ENCODE measurements around the gene BBX.
"Not testable (repeated sequence)": the region's sequence is repeated elsewhere in the genome, so short reads cannot be mapped to it uniquely, and the experiment has no call there.

BBX gene

DNA sequence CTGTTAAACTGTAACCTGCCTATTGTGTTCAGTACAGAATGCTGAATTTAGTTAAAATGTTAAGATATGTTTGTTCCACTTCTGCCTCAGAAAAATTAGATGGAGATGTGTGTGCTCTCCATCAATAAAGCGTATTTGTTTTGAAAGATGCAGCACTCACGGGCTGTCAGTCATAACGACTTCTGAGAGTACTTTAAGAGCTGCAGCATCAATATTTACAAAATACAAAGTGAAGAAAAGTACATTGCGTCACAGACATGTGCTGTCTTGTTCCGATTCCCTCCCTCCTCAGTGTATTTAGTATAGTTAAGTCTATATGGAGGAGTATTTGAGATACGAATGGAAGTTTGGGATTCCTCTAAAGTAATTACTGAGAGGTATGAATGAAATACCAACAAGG, 166.6 kb downstream of the BBX start:
- DNase-seq = no peak

DNA sequence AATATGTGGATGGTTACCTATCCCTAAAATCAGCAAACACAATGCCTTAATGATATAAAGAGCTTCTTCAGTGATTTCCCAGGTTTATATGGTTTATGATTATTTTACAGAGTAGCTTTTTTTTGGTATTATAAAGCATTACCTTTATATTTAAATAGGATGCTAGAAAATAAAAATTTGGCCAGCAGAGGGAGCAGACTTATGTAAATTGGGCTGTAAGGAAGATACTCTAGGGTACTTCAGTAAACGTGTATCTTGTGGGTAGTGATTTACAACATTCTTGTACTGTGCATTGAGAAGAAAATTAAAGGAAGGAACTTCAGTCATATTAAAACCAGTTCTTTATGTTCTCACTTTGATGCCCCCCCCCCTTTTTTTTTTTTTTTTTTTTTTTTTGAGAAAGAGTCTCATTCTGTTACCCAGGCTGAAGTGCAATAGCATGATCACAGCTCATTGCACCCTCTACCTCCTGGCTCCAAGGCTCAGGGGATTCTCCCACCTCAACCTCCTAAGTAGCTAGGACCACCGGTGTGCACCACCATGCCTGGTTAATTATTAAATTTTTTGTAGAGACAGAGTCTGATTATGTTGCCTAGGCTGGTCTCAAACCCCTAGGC, 167.9 kb downstream of the BBX start:
- DNase-seq = no peak

DNA sequence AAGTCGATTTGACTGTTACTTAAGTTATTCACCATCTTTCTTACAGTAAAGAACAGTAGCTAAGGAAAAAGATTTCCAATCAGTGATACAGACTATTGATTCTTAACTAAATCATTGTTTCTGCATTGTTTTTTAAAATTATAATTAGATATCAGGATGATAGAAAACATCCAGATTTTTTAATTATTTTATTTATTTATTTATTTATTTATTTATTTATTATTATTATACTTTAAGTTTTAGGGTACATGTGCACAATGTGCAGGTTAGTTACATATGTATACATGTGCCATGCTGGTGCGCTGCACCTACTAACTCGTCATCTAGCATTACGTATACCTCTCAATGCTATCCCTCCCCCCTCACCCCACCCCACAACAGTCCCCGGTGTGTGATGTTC, 169.2 kb downstream of the BBX start:
- DNase-seq = not testable (repeated sequence)

DNA sequence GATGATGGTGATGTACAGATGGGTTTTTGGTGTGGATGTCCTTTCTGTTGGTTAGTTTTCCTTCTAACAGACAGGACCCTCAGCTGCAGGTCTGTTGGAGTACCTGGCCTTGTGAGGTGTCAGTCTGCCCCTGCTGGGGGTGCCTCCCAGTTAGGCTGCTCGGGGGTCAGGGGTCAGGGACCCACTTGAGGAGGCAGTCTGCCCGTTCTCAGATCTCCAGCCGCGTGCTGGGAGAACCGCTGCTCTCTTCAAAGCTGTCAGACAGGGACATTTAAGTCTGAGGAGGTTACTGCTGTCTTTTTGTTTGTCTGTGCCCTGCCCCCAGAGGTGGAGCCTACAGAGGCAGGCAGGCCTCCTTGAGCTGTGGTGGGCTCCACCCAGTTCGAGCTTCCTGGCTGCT, 174.6 kb downstream of the BBX start:
- not testable (repeated sequence) for DNase-seq

DNA sequence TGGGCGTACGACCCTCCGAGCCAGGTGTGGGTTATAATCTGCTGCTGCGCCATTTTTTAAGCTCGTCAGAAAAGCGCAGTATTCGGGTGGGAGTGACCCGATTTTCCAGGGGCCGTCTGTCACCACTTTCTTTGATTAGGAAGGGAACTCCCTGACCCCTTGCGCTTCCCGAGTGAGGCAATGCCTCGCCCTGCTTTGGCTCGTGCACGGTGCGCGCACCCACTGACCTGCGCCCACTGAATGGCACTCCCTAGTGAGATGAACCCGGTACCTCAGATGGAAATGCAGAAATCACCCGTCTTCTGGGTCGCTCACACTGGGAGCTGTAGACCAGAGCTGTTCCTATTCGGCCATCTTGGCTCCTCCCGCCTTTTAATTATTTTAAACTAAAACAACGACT, 175.1 kb downstream of the BBX start:
- DNase-seq = peak; percentile 24

DNA sequence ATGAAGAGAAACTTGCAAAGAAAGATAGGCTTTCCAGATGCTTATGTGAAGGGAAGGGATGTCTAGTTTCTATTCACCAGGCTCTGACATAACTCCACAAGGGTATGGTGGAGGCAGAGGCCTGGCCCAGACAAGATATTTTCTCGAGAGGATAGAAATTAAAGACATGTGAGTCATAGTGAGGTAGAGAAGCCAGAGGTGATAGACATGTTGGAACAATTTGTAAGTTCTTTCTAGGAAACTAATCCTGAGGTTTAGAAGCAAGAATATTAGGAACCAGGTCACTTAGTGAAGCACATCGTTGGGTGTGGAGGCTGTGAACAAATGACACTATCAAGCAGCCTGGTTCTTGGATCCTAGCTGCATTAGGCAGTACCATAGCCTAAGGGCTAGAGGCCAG, 176.9 kb downstream of the BBX start:
- no peak for DNase-seq

DNA sequence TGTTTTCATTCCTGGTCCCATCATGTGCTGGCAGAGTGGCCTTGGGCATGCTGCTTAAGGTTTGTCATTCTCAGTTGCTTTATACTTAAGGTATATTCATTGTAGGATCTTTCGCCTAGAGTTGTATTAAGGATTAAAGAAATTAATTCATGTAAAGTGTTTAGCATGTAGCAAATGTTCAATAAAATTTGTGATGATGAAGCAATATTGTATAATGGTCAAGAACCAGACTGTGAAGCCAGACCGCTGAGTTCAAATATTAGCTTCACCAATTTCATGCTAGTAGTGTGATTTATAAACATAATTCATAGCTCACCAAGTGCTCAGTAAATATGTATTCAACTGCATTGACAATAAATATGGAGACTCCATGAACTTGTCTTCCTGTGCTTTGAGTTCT, 178.5 kb downstream of the BBX start:
- no peak for DNase-seq

DNA sequence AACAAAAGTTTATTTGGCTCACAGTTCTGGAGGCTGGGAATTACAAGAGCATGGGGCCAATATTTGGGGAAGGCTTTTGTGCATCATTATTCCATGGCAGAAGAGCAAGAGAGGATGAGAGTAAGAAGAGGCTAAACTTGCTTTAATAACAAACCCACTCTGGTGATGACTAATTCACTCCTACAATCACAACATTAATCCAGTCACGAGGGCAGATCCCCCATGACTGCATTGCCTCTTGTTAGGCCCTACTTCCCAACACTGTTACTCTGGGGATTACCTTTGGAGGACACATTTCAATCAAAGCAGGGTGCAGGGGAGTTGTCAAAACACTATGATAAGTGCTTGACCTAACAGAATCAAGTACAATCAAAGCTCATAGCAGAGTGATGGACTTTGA, 181.7 kb downstream of the BBX start:
- DNase-seq = no peak

DNA sequence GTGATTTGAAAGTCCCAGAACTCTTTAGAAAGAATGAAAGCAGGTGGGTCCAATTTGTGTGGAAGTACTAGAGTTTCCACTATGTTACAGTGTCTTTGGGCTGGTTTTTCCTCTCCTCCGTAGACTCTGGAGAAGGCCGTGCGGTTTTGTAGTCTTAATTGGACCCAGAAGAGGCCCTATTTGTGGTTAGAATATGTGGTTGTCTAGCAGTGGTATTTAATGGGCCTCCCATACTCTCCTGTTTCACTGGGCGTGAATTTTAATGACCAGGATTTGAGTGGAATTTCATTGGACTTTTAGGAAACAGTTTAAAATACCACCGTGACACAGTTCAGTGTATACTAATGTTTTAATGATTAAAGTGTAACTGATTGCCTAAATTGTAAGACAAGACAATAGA, 182.3 kb downstream of the BBX start:
- no peak for DNase-seq

DNA sequence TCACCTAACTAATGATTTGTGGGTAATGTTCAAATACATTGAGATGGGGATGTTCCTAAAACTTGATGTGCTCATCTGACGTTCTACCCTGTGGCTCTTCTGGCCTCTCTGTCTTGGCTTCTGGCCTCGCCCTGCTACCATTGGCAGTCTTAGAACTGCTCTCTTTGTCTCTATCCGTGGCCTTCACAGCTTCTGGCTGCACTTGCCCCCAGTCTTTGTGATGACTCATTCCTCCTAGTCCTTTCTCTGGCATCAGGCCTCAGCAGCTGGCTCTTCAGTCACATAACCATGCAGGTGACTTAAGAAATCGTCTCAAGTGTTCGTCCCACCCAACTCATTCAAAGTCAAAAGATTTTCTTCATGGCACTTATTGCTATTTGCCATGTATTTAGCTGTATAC, 188.1 kb downstream of the BBX start:
- no peak for DNase-seq

DNA sequence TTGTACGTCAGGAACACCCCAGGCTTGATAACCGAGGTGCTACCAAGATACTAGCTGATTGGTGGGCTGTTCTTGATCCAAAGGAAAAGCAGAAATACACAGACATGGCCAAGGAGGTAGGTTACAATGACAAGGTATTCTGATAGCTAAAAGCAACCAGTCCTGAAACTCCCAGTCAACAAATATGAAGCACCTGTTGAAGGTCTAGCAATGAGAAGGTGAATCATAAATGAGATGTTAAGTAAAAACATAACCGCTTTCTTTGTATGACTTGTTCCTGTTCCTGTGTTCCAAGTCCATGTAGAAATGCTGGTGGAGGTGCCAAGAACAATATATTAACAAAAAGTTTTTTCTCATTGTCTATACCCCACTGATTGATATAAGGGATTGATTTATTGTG, 194.0 kb downstream of the BBX start:
- DNase-seq = no peak

DNA sequence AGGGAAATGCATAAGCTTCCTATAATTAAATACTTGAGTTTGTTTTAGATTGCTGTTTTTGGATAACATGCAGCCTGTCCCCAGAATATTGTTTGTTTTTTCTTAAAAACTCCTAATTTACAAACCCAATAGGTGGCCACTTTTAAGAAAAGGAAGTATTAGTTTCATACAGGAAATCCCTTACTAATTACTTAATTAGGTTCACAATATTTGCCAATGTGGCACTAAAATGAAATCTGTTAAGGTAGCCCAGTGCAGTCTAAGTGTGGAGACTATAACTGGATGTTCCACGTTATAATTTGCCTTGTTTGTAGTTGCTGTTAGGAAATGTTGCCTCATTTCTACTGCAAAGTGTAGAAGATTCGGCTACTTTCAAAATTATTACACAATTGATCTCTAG, 195.8 kb downstream of the BBX start:
- no peak for DNase-seq

DNA sequence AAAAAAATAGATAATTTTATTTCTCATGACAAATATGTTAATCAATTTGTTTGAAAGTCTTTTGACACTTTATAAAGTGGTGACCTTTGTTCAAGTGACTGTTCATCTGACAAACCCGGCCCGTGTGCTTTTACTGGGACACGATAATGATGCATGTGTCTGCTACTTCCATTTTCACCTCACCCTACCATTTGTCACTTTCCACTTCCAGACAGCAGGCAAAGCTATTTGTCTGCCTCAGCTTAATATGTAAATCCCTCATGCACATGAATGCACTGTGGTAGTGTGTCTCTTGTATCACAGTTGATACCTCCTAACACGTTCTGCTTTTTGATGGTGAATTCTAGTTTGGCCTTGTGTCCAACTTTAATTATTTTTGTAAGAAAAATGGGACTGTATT, 204.3 kb downstream of the BBX start:
- no peak for DNase-seq

DNA sequence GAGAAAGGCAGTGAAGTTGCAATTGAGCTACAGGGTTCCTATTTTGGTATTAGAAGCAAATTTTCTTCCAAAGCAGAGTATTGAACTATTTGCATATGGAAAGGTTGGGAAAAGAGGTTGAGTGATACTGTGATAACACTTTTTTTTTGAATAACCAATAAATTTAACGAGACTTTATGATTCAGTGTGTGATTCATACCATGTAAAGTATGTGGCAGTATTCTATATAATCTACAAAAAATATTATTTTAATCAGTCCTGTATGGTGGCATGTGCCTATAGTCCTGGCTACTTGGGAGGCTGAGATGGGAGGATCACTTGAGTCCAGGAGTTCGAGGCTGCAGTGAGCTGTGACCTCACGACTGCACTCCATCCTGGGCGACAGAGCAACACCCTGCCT, 206.9 kb downstream of the BBX start:
- no peak for DNase-seq

DNA sequence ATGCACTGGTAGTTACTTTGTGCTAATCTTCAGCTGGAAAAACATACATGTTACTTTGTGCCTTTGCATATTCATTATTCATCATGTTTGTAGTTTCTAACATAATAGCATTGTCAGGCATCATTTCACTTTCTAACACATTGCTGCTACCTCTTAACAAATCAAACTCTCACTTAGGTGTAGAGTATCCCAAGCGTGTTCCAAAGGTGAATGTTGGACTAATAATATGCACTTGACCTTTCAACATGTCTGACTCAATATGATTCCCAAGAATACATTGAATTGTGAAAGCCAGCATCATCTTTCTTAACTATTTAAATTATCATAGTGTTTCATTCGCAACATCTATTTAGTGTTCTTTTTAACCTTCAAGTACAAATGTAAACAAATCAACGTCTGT, 211.6 kb downstream of the BBX start:
- DNase-seq = no peak

DNA sequence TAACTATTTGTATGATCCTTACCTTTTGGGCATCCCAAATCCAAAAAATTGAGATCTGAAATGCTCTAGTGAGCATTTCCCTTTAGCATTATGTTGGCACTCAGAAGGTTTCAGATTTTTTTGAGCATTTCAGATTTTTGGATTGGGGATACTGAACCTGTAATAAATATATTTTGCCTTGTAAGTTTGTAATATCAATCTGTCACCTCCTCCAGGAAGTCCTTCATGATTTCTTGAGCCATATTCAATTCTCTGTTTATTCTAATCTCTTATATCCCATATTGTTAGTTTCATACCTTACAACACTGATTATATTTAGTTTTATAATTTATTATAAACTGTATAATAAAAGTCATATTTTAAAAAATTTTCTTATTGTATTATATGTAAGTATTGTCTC, 215.2 kb downstream of the BBX start:
- DNase-seq = no peak

DNA sequence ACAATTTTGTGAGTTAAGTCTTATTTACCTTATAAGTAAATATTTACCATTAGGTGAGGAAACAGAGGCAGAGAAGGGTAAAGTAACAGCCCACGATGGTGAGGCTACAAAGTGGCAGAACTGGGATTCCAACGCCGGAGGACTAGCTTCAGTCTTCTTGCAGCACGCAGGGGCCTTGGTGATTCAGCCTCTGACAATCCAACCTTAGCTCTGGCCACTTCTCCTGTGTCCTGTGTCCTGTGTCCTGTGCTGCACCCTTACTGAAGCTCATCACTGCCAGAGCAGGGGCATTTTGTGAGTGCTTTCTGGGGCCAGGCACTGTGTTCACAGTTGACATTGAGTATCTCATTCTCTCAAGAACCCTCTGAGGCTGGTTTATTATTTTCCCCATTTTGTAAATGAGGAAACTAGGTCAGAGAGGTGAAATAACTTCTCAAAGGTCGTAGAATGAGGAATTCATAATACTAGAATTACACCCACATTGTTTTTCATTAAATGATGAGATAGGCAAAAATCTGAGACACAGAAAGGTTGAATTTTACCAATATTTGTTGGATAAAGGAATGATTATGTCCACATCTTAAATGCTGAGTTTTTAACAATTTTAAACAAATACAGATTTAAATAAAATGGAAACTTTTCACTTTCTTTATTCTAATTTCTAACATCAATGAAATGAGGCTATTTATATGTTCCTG, 215.9 kb downstream of the BBX start:
- DNase-seq = no peak

DNA sequence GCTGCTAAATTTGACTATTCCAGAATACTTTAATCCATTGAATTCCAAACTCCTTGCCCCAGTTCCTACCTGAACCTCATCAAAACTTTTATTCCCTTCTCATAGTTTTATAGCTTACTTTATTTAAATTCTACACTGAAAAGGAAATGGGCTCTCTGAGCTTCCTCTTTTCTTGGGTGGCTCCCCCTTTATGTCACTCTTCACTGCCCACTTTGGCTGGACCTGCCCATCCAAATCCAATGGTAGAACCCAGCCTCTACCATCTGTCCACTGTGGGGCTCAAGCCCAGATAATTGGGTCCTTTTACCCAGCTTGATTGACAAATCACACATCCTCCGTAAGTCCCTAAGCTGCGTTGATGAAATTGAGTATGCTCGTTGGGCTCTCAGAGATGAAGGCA, 216.5 kb downstream of the BBX start:
- DNase-seq = no peak

DNA sequence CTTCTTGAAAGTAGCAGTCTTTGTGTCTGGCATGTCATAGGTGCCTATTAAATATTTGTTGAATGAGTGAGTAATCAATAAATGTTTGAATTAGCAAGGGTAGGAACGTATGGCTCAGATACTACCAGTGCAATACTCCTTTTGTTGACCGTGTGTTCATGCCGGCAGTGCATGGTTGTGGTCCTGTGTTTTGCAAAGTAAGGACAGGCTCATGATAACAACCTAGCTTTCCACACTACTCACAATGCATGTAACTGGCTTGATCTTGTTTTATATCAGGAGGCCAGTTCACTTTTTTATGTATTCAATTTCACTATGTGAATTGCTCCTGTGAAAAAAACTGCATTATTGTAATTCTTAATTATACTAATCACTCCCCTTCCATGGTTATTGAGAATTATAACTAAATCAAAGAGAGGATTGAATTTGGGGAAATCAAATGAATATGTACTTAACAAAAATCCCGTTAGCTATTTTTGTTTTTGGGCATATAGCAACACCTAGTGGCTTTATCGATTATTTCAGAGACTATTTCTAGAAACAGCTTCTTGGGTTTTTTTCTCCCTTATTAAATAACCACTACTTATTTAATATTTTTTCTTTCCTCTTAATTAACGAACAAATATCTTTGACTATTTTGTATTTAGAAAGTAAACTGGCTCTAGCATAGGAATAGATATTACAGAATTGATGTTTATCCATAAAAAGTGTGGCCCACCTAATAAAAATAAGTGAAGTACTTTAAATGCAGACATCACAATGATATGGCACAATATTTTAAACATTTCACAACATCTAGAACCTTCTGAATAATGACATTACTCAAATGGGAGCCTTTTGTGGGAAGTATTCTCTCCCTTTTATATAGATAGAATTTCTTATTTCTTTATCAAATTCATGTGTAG, 218.5 kb downstream of the BBX start:
- DNase-seq = no peak

DNA sequence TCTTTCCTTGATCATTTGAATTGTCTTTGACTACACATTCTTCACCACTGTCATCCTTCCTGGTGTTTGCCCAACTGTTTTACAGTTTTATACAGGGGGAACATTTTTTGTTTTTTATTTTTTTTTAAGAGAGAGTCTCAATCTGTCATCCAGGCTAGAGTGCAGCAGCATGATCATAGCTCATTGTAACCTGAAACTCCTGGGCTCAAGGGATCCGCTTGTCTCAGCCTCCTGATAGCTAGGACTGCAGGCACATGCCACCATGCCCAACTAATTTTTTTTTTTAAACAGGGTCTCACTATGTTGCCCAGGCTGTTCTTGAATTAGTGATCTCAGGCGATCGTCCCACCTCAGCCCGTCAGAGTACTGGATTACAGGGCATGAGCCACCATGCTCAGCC, 222.6 kb downstream of the BBX start:
- no peak for DNase-seq

DNA sequence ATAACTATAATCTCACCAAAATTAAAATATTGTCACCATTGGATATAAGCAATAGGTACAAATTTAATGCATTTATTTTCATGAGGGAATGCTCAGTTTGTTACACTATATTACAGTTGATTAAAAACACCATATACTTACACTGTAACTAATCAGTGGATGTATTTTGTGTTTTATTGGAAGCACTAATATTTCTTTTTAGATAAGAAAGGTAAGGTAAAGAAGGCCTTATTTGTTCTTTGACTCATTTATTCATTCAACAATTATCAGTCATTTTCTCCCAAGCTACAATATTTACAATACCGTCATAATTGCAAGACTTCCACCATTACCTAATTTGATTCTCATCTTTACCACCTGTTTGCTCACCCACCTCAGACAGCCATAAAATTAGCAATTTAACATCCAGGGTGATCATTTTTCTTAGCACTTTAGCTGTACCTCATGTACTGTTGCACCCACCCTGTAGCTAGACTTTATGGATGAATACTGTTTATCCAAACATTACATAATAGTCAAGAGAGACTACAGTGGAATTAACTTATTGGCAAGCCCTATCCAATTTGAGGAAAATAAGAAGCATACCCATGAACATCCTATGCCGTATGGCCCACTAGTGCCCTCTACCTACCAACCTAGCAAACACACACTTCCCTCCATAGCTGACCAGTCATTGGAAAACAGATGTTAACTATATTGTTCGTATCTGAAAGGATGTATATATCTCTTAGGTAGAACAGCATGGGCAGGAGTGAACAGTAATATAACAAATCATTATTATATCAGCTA, 229.6 kb downstream of the BBX start:
- no peak for DNase-seq

DNA sequence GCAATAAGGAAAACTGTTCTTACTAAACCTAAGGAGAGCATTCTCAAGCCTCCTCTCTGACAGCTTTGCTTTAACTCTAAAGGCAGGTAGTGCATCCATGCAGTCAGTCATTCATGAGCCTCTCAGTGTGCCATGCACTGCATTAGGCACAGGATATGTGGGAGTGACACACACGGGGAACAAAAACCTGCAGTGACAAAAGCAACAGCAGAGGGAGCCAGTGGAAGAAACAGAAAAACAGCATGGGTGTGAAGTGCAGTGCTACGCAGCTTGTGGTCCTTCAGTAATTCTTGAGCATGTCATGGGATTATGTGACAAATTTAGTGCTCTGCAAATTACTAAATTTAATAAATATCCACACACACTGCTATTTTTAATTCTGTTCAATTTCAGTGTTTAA, 230.7 kb downstream of the BBX start:
- DNase-seq = no peak

DNA sequence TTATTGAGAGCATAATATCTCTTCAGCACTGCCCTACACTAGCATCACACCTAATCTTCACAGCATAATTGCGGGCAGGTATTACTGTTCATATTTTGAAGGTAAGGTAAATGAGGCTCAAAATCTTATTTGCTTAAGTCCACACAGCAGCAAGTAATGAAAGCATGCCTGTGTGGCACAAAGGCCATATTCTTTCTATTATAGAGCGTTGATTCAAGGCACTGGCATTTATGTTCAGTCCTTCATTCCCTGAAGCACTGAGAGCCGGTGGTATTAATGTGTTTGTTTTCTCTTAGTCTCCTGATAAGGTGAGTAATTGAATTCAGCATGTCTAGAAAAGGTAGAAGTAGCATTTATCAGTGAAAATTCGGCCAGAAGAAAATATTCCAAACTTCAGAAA, 231.2 kb downstream of the BBX start:
- DNase-seq = no peak

All from activated T-cell treated with anti-CD3 and anti-CD28 coated beads, Interleukin-2, amount 50 U/mL, for 1 hour (primary cell).